Fibroblast of lung (primary cell): ENCODE results near the gene FKBP3. TPM values are rescaled to one million over a fixed set of nuclear protein-coding genes. Genes with fewer than 3 reads are reported as not detected.
"Not testable (repeated sequence)": the region's sequence is repeated elsewhere in the genome, so short reads cannot be mapped to it uniquely, and the experiment has no call there.

ENCODE experiments used
- DNase-seq, 2 donors: peaks; one replicate each; pipeline versions ENCODE4 v3.0.0 to v3.0.0-alpha.2; 2010; ENCODE audit warnings: low read depth in 2 of 2
- H2AFZ ChIP-seq: 2 replicates; pipeline ENCODE4 v1.5.1; 2012; ENCODE audit warnings: low read length, control low read depth, inconsistent platforms
- H3K27ac ChIP-seq: 2 replicates; pipeline ENCODE4 v1.5.1; 2011; ENCODE audit warnings: low read length, control low read depth; ENCODE audit not compliant: insufficient read depth
- H3K27me3 ChIP-seq: 2 replicates; pipeline ENCODE4 v1.5.1; 2011; ENCODE audit warnings: mild to moderate bottlenecking, low read length; ENCODE audit not compliant: control insufficient read depth, insufficient read depth
- H3K36me3 ChIP-seq: 2 replicates; pipeline ENCODE4 v1.5.1; 2011; ENCODE audit warnings: low read length; ENCODE audit not compliant: control insufficient read depth, insufficient read depth
- H3K4me1 ChIP-seq: 2 replicates; pipeline ENCODE4 v1.5.1; 2011; ENCODE audit warnings: low read length; ENCODE audit not compliant: control insufficient read depth, insufficient read depth; ENCODE audit errors: extremely low read depth
- H3K4me2 ChIP-seq: 2 replicates; pipeline ENCODE4 v1.5.1; 2011; ENCODE audit warnings: low read length, control low read depth; ENCODE audit not compliant: insufficient read depth; ENCODE audit errors: extremely low read depth
- H3K4me3 ChIP-seq, 4 experiments: fragments of 200-600 bp in 1 of 4; sonication (generic) in 1 of 4; replicated peaks in 1 of 4; 2 replicates each; pipeline ENCODE4 v1.5.1; 2011 to 2016; ENCODE audit warnings: low read length in 4 of 4, low read depth in 3 of 4, mild to moderate bottlenecking in 3 of 4, control low read depth in 2 of 4, inconsistent platforms in 1 of 4, mixed read lengths in 1 of 4; ENCODE audit not compliant: insufficient read depth in 1 of 4; ENCODE audit errors: control extremely low read depth in 1 of 4
- H3K79me2 ChIP-seq: 2 replicates; pipeline ENCODE4 v1.5.1; 2012; ENCODE audit warnings: mild to moderate bottlenecking, low read length, inconsistent platforms; ENCODE audit not compliant: control insufficient read depth, insufficient read depth
- H3K9ac ChIP-seq: 2 replicates; pipeline ENCODE4 v1.5.1; 2011; ENCODE audit warnings: mild to moderate bottlenecking, low read length, control low read depth; ENCODE audit not compliant: insufficient read depth
- H3K9me3 ChIP-seq: 2 replicates; pipeline ENCODE4 v1.5.1; 2012; ENCODE audit warnings: low read depth, low read length; ENCODE audit not compliant: control insufficient read depth, insufficient read depth
- H4K20me1 ChIP-seq: 2 replicates; pipeline ENCODE4 v1.5.1; 2011; ENCODE audit warnings: low read length; ENCODE audit not compliant: control insufficient read depth, insufficient read depth; ENCODE audit errors: extremely low read depth
- CTCF ChIP-seq, 2 donors: IDR thresholded peaks in 1 of 2; conservative IDR thresholded peaks in 1 of 2; 1 replicate in 1 of 2; 2 replicates in 1 of 2; pipeline ENCODE4 v1.5.1; 2011 to 2012; ENCODE audit warnings: low read length in 2 of 2, control low read depth in 1 of 2, inconsistent platforms in 1 of 2, low read depth in 1 of 2, mild to moderate bottlenecking in 1 of 2
- EZH2 ChIP-seq: IDR thresholded peaks from 2 replicates; pipeline ENCODE4 v1.5.1; 2012; ENCODE audit warnings: low read length, control low read depth, mild to moderate bottlenecking; ENCODE audit errors: missing control alignments
- polyA plus RNA-seq, 2 donors: library from polyadenylated mRNA; depleted of rRNA in 1 of 2; stranded (reverse) in 1 of 2; unstranded in 1 of 2; fragments of >200 nt; gene quantifications; 2 replicates each; pipeline ENCODE4 v1.2.1, GENCODE V29; 2011 to 2012; ENCODE audit warnings: missing spikeins in 1 of 2
- total RNA-seq: library from RNA; depleted of rRNA; stranded (reverse); fragments of >200 nt; gene quantifications from 2 replicates; pipeline ENCODE4 v1.2.1, GENCODE V29; 2014

FKBP3 gene
- total and polyA plus RNA-seq, 2 donors (not counting 1 experiment from before 2014, with no cell fraction given) = 29.1 to 101 TPM

- no peaks in the 10 kb centered on the region for H3K36me3 ChIP-seq
- H2AFZ ChIP-seq = no peak overlapping the region
- H3K9me3 ChIP-seq = no peaks in the 10 kb centered on the region
- no peaks in the 10 kb centered on the region for H4K20me1 ChIP-seq
- H3K79me2 ChIP-seq = peaks cover 5% of the 10 kb centered on the region
- H3K9ac ChIP-seq = no peak overlapping the region
- no peak overlapping the region for H3K4me3 ChIP-seq
- H3K27me3 ChIP-seq = no peaks in the 10 kb centered on the region
- DNase-seq = no peak
- TF ChIP-seq CTCF (conservative IDR thresholded peaks at IDR 0.05 in 1 of 2, IDR thresholded peaks at IDR 0.05 in 1 of 2; ENCODE audit: low read depth in 1 of 2, low read length in 2 of 2) = no peak
- TF ChIP-seq EZH2 = no peak
- H3K4me1 ChIP-seq = no peaks in the 10 kb centered on the region
- H3K27ac ChIP-seq = no peak overlapping the region
- no peak overlapping the region for H3K4me2 ChIP-seq
Measured at GRCh38 chr14:45144658-45145057, 10.4 kb upstream of the FKBP3 start.

DNA sequence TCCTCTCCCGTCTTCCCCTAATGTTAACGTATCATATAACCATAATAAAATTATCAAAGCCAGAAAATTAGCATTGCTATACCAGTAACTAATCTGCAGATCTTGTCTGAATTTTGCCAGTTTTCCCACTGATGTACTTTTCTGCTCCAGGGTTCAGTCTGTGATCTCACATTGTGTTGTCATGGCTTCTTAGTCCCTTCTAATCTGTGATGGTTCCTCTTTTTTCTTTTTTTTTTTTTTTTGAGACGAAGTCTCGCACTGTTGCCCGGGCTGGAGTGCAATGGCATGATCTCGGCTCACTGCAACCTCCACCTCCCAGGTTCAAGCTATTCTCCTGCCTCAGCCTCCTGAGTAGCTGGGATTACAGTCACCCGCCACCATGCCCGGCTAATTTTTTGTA, 7.8 kb upstream of the FKBP3 start:
- not testable (repeated sequence) for H3K36me3 ChIP-seq, H3K9me3 ChIP-seq, H3K9ac ChIP-seq, H3K4me3 ChIP-seq, H3K4me1 ChIP-seq, H4K20me1 ChIP-seq, H3K4me2 ChIP-seq, DNase-seq, H3K27me3 ChIP-seq, H2AFZ ChIP-seq, H3K27ac ChIP-seq
- peaks cover 25% of the 10 kb centered on the region for H3K79me2 ChIP-seq

DNA sequence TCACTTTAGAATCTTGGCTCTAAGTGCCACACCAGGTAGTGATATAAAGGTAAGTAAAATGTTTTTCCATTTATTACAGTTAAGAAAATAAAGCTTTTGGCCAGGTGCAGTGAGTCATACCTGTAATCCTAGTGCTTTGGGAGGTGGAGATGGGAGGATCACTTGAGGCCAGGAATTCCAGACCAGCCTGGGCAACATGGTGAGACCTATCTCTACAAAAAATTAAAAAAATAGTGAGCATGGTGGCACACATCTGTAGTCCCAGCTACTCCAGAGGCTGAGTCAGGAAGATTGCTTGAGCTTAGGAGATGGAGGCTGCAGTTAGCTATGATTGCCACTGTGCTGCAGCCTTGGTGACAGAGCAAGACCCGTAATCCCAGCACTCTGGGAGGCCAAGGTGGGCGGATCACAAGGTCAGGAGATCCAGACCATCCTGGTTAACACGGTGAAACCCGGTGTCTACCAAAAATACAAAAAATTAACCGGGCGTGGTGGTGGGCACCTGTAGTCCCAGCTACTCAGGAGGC, 6.4 kb upstream of the FKBP3 start:
- Histone ChIP-seq H3K79me2 (peaks cover 35% of the 10 kb centered on the region), H3K36me3 (no peaks in the 10 kb centered on the region), H3K9me3 (no peaks in the 10 kb centered on the region), H2AFZ (no peak overlapping the region), H3K4me1 (no peaks in the 10 kb centered on the region), H3K9ac (no peak overlapping the region), H3K4me3 (no peak overlapping the region), H3K4me2 (no peak overlapping the region), H3K27ac (no peak overlapping the region), H4K20me1 (no peaks in the 10 kb centered on the region), H3K27me3 (no peaks in the 10 kb centered on the region)
- TF ChIP-seq CTCF (conservative IDR thresholded peaks at IDR 0.05 in 1 of 2, IDR thresholded peaks at IDR 0.05 in 1 of 2; ENCODE audit: low read depth in 1 of 2, low read length in 2 of 2) = no peak
- DNase-seq = no peak
